LHCN-M2 (cell line): ENCODE results near the gene RPL37A. TPM values are rescaled to one million over a fixed set of nuclear protein-coding genes. Genes with fewer than 3 reads are reported as not detected.
A peak's percentile ranks its signal among the peaks of the same experiment; 100 is the strongest.

ENCODE experiments used
- DNase-seq: peaks from one replicate; pipeline ENCODE4 v3.0.0-alpha.2; 2012; ENCODE audit warnings: low read depth
- total RNA-seq: library from RNA; depleted of rRNA; stranded (reverse); fragments of >200 nt; gene quantifications from 2 replicates; pipeline ENCODE4 v1.2.3, GENCODE V29; 2014; rRNA removed

Gene RPL37A
- total RNA-seq, 1 experiment from 2014 or later, result 905 TPM

GRCh38 chr2:216546241-216546640, 47.6 kb downstream of the RPL37A start:
- DNase-seq, result no peak

- peak; percentile 45 for DNase-seq
Measured at GRCh38 chr2:216546641-216547403, 48.2 kb downstream of the RPL37A start.

- DNase-seq, result no peak
Measured at GRCh38 chr2:216548901-216549331, 50.3 kb downstream of the RPL37A start.

GRCh38 chr2:216549926-216550690, 51.5 kb downstream of the RPL37A start:
- no peak for DNase-seq

- peak; percentile 44 for DNase-seq
Measured at GRCh38 chr2:216551234-216552068, 52.8 kb downstream of the RPL37A start.

- no peak for DNase-seq
Measured at GRCh38 chr2:216553093-216553478, 54.4 kb downstream of the RPL37A start.

Other genes starting within 250 kb of the RPL37A start
- gene MARCHF4, start 126.4 kb upstream of the RPL37A start, total RNA-seq, result 1.9 and 2.7 TPM in 2 replicates
- 9.2 and 16.2 TPM in 2 replicates for gene SMARCAL1, start 86.4 kb upstream of the RPL37A start, total RNA-seq
- gene IGFBP2, start 134.6 kb downstream of the RPL37A start, total RNA-seq, result 0.23 and 1.5 TPM in 2 replicates
- 0.06 and 0.46 TPM in 2 replicates for gene IGFBP5, start 196.7 kb downstream of the RPL37A start, total RNA-seq